Fibroblast of skin of right quadriceps (primary cell): ENCODE results near the gene NRG2.

ENCODE experiments used
- DNase-seq: peaks from one replicate; pipeline ENCODE4 v3.0.0-alpha.2; 2013

NRG2 gene

DNA sequence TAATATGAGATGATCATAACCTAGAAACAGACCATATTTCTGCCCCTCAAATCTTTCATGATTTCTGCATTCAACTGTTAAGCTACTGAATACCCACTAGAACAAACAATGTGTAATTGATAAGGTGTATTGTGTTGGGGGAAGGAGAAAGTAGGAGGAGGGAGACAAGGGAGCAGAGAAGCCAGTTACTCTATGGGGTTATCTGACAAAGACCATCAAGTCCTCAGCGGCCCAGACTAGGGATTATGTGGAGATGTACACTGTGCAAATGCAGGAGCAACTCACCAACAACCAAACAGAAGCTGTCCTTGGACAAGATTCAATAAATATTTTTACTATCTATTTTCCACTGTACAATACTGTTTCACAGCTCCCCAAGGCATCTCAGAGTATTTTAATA lies 2.7 kb downstream of the NRG2 start:
- no peak for DNase-seq

DNA sequence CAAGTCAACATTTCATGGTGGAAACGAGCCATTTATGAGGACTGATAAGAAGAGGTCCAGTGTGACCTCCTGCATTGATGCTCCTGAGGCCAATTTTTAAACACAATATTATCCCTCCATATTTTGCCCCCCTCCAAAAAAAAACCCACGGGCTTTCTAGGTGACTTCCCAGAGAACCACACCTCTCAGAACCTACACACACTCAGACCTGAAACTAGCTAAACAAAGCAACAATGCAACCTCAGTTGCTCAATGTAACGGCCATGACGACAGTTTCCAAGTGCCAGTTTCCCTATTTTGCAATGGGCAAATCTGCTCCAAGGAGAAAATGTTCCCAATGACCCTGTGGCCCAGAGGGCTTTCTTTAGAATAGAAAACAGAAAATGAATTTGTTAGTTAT lies 3.5 kb downstream of the NRG2 start:
- no peak for DNase-seq

GRCh38 chr5:140038373-140038957 lies 4.6 kb downstream of the NRG2 start:
- no peak for DNase-seq

DNA sequence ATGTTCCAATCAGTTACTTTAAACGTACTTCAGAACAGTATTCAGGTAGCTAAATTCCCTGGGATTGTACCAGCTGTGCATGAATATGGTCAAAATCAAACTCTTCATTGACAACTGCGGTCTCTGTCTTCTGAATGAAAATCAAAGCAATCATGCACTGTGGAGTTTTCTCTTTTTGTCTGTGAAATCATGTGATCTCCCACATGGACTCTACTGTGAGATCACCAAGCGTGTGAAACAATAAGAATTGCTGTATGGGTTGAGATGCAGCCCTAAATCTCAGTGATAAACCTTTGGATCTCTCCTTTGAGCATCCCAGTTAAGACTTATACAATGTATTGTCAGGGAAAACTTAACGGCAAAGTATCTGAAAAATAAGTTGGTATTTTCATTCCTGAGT lies 6.1 kb downstream of the NRG2 start:
- no peak for DNase-seq

- no peak for DNase-seq
Observed at GRCh38 chr5:140035881-140036280, 7.2 kb downstream of the NRG2 start.

- DNase-seq = no peak
Observed at GRCh38 chr5:140033037-140033760, 9.9 kb downstream of the NRG2 start.

DNA sequence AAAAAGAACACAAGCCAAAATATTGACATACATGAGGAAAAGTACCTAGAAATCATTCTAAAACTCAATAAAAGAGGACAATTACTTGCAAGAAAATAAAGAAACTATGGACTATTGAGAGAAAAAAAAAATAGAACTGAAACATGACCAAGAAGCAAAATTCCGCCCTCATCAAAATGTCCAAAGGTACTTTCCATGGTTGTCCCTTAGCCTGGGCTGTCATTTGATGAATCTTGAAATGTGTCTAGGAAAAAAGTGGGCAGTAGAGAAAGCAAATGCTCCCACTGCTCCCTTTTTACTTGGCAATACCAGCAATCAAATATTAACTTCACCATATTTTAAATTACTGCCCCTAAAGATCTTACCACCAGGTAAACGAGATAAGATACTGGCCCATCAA lies 10.8 kb downstream of the NRG2 start:
- DNase-seq = no peak

GRCh38 chr5:140027807-140028206 lies 15.3 kb downstream of the NRG2 start:
- DNase-seq = no peak

GRCh38 chr5:140025736-140026135 lies 17.4 kb downstream of the NRG2 start:
- DNase-seq = no peak

DNA sequence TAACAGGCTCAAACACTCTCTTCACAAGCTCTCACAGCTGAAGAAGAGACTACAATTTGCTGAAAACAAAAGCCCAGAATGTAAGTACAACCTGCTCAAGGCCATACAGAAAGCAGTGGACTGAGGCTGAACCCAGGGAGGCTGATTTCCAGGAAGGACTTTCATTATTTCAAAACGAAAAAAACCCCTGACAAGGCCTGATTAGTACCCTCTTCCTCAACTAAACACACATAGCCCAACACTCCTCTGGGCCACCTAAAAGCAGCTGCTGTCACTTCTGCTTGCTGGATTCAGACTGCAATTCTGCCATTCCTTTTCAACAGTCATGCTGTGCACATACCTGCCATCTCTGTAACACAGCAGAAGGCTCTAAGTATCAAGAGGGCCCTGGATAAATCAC lies 18.2 kb downstream of the NRG2 start:
- DNase-seq = no peak

GRCh38 chr5:140023611-140024191 lies 19.4 kb downstream of the NRG2 start:
- no peak for DNase-seq

DNA sequence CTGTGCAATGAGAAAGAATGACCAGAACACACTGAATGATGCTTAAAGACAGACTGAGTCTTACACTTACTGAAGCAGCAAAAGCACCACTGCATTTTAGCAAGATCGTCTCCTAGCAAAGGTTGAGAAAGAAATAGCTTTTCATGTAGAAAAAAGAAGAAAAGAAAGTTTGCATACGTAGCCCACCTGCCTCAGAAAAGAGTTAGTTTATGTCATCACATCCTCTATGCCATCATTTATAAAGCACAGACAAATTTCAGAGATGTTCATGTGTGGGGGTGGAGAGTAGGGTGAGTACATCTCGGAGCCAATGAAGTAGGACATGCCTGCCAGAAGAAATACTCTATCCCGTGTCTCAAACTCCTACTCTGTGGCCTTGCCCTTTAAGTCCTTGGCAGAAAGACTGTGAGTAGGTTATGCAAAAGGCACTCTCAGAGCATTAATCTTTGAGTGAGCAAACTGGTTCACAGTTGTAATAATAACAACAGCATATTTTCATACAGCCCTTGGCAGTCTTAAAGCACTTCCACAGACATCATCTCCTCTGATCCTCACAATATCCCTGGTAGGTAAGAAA lies 22.4 kb downstream of the NRG2 start:
- no peak for DNase-seq

DNA sequence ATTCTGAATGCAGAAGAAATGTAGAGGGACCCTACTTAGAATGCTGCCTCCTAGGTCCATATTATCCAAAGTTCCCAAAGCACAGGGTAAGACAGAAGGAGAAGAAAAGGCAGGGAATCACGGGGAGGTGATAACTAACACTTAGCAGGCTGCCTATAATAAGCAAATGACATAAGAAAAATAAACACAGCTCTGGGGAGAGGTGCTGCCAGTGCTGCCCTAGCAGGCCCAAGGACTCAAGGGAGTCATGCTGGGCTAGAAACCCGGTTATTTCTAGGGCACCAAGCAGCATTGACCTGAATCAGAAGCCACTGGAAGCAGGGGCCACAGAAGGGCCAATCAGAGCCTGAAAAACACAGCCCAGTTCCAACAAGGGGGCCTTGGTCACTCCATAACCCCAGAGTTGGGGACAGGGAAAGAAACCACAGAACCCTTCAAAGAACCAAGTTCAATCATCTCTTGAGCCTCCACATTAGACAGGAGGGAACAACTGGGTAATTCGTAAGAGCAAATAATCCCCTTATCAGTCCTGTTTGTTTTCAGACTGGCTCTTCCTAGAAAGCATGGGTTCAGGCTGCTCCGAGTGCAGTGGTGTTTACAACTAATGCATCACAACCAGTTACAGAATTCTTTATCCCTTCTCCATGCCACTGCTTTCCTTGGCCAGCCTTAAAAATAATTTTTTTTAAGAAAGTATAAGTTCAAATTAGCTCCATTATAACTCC lies 24.0 kb downstream of the NRG2 start:
- no peak for DNase-seq

DNA sequence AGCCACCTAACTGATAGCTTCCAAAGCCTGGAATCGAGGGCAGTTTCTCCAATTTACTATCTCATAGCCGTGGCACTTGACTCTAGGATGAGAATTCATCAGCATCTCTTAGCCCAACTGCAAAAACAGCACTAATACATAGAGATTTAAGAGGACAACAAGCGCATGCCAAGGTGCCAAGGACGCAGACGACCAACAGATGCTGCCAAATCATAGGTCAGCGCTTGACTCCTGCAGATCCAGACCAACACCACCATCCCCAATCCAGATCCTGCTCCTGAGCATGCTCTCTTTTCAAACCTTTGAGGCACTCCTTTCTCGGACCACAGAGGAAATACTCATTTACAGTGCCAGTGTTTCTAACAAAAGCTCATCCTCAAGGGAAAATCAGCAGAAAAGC lies 24.6 kb downstream of the NRG2 start:
- DNase-seq = no peak

- DNase-seq = no peak
Observed at GRCh38 chr5:140018096-140018481, 25.0 kb downstream of the NRG2 start.

GRCh38 chr5:140017397-140018095 lies 25.6 kb downstream of the NRG2 start:
- no peak for DNase-seq

DNA sequence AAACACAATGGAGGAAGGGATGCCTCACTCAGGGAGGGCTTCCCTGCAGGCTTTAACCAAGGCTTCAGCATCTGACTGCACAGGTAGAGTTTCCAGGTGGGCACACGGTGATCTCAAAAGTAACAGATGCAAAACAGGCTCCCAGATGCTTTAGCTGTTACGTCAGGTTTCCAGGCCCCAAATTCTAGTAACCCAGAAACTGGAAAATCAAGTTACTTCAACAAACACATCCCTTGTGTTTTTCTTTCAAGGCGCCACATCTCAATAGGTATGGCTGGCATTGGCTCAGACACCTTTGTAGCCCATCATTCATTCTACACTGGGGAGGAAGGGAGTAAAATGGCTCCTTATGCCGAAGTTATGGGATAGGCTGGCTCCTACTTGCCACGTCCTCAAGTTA lies 27.4 kb downstream of the NRG2 start:
- no peak for DNase-seq

GRCh38 chr5:140014751-140015150 lies 28.3 kb downstream of the NRG2 start:
- no peak for DNase-seq

- no peak for DNase-seq
Observed at GRCh38 chr5:140013536-140013935, 29.6 kb downstream of the NRG2 start.

GRCh38 chr5:140012443-140012842 lies 30.7 kb downstream of the NRG2 start:
- no peak for DNase-seq

- no peak for DNase-seq
Observed at GRCh38 chr5:140011297-140011802, 31.7 kb downstream of the NRG2 start.

GRCh38 chr5:140010798-140011197 lies 32.3 kb downstream of the NRG2 start:
- DNase-seq = no peak

GRCh38 chr5:140007311-140007710 lies 35.8 kb downstream of the NRG2 start:
- no peak for DNase-seq
